HEK293 (cell line): ENCODE results near the gene RNF138.

Experiments
- CTCF ChIA-PET: fragments of 350-600 bp; formaldehyde crosslinking; extraction: SDS; loops from one replicate; lab custom pipeline; 2021; ENCODE audit warnings: antibody characterized with exemption; lab: Yijun Ruan, JAX
- POLR2A ChIA-PET: fragments of 300-600 bp; formaldehyde crosslinking; extraction: SDS; loops from one replicate; lab custom pipeline; 2020; ENCODE audit warnings: antibody characterized with exemption, inconsistent platforms; lab: Yijun Ruan, JAX
- H3K27ac ChIP-seq: fragments of 200-500 bp; sonication (Bioruptor generic); 2 replicates; pipeline ENCODE4 v1.5.1; 2014; ENCODE audit warnings: low read depth, low read length, control low read depth, inconsistent platforms; ENCODE audit errors: extremely low read depth
- H3K36me3 ChIP-seq, 2 experiments: fragments of 200-500 bp in 1 of 2; sonication (Bioruptor generic) in 1 of 2; 1 replicate in 1 of 2; 2 replicates in 1 of 2; pipeline ENCODE4 v1.5.1; 2014 to 2017; ENCODE audit warnings: inconsistent platforms in 2 of 2, low read length in 2 of 2; ENCODE audit not compliant: control insufficient read depth in 2 of 2, insufficient read depth in 1 of 2
- H3K4me1 ChIP-seq: fragments of 200-500 bp; sonication (Bioruptor generic); 2 replicates; pipeline ENCODE4 v1.5.1; 2014; ENCODE audit warnings: mild to moderate bottlenecking, low read length, inconsistent platforms; ENCODE audit not compliant: control insufficient read depth, insufficient read depth
- H3K4me3 ChIP-seq: 2 replicates; pipeline ENCODE4 v1.5.1; 2011; ENCODE audit warnings: low read depth, mild to moderate bottlenecking, control low read depth, low read length, moderate library complexity
- H3K9me3 ChIP-seq: fragments of 200-500 bp; sonication (Bioruptor generic); 2 replicates; pipeline ENCODE4 v1.5.1; 2014; ENCODE audit warnings: low read depth, low read length, inconsistent platforms; ENCODE audit not compliant: control insufficient read depth, insufficient read depth
- HOXD13 ChIP-seq: sonication (generic); formaldehyde crosslinking; IDR thresholded peaks from 2 replicates; pipeline ENCODE4 v1.8.0; 2022; ENCODE audit warnings: missing genetic modification reagents, borderline replicate concordance
- KLF1 ChIP-seq: fragments of 450-650 bp; formaldehyde crosslinking; IDR thresholded peaks from 2 replicates; pipeline ENCODE4 v1.5.1; 2016; ENCODE audit warnings: missing biosample characterization, missing genetic modification characterization
- KLF8 ChIP-seq: fragments of 450-650 bp; formaldehyde crosslinking; IDR thresholded peaks from 2 replicates; pipeline ENCODE4 v1.5.1; 2016; ENCODE audit warnings: missing biosample characterization, missing genetic modification characterization
- OVOL3 ChIP-seq: fragments of 450-650 bp; formaldehyde crosslinking; IDR thresholded peaks from 2 replicates; pipeline ENCODE4 v1.5.1; 2016; ENCODE audit warnings: missing biosample characterization, missing genetic modification characterization
- SETDB1 ChIP-seq: IDR thresholded peaks from one replicate; pipeline ENCODE4 v1.6.1; 2017; ENCODE audit warnings: mild to moderate bottlenecking, low read length, moderate library complexity, mixed read lengths; ENCODE audit not compliant: insufficient read length
- SP3 ChIP-seq: fragments of 450-650 bp; formaldehyde crosslinking; IDR thresholded peaks from 2 replicates; pipeline ENCODE4 v1.5.1; 2016; ENCODE audit warnings: missing biosample characterization, missing genetic modification characterization
- ZBTB7A ChIP-seq: fragments of 450-650 bp; formaldehyde crosslinking; IDR thresholded peaks from 2 replicates; pipeline ENCODE4 v1.5.1; 2016; ENCODE audit warnings: low read depth, missing biosample characterization, missing genetic modification characterization
- ZEB2 ChIP-seq: fragments of 450-650 bp; formaldehyde crosslinking; IDR thresholded peaks from 2 replicates; pipeline ENCODE4 v1.5.1; 2016; ENCODE audit warnings: missing biosample characterization, missing genetic modification characterization
- ZFP41 ChIP-seq: fragments of 450-650 bp; formaldehyde crosslinking; IDR thresholded peaks from 2 replicates; pipeline ENCODE4 v1.5.1; 2016; ENCODE audit warnings: missing biosample characterization, missing genetic modification characterization, borderline replicate concordance
- ZNF10 ChIP-seq: fragments of 450-650 bp; formaldehyde crosslinking; IDR thresholded peaks from 2 replicates; pipeline ENCODE4 v1.5.1; 2017; ENCODE audit warnings: missing biosample characterization, missing genetic modification characterization
- ZNF155 ChIP-seq: fragments of 450-650 bp; formaldehyde crosslinking; IDR thresholded peaks from 2 replicates; pipeline ENCODE4 v1.5.1; 2016; ENCODE audit warnings: missing biosample characterization, missing genetic modification characterization
- ZNF184 ChIP-seq: fragments of 450-650 bp; IDR thresholded peaks from 2 replicates; pipeline ENCODE4 v1.5.1; 2018; ENCODE audit warnings: missing biosample characterization, mild to moderate bottlenecking, missing genetic modification characterization
- ZNF202 ChIP-seq: fragments of 450-650 bp; formaldehyde crosslinking; IDR thresholded peaks from 2 replicates; pipeline ENCODE4 v1.5.1; 2016; ENCODE audit warnings: missing biosample characterization, missing genetic modification characterization, borderline replicate concordance
- ZNF214 ChIP-seq: fragments of 450-650 bp; formaldehyde crosslinking; IDR thresholded peaks from 2 replicates; pipeline ENCODE4 v1.5.1; 2017; ENCODE audit warnings: missing biosample characterization, mild to moderate bottlenecking, missing genetic modification characterization, borderline replicate concordance
- ZNF292 ChIP-seq: fragments of 450-650 bp; formaldehyde crosslinking; IDR thresholded peaks from 2 replicates; pipeline ENCODE4 v1.5.1; 2016; ENCODE audit warnings: low read depth, missing biosample characterization, missing genetic modification characterization, borderline replicate concordance
- ZNF354C ChIP-seq: fragments of 450-650 bp; formaldehyde crosslinking; IDR thresholded peaks from 2 replicates; pipeline ENCODE4 v1.5.1; 2016; ENCODE audit warnings: missing biosample characterization, missing genetic modification characterization, low read depth, borderline replicate concordance
- ZNF394 ChIP-seq: fragments of 450-650 bp; formaldehyde crosslinking; IDR thresholded peaks from 2 replicates; pipeline ENCODE4 v1.5.1; 2016; ENCODE audit warnings: missing biosample characterization, missing genetic modification characterization, mild to moderate bottlenecking, moderate library complexity, borderline replicate concordance
- ZNF626 ChIP-seq: fragments of 450-650 bp; sonication (Bioruptor Pico); formaldehyde crosslinking; IDR thresholded peaks from 2 replicates; pipeline ENCODE4 v1.5.1; 2018; ENCODE audit warnings: missing biosample characterization, missing genetic modification characterization, inconsistent platforms
- ZNF791 ChIP-seq: fragments of 450-650 bp; formaldehyde crosslinking; IDR thresholded peaks from 2 replicates; pipeline ENCODE4 v1.5.1; 2016; ENCODE audit warnings: missing biosample characterization, missing genetic modification characterization
- TF ChIP-seq, protein P1 (sequence below): fragments of 450-650 bp; formaldehyde crosslinking; IDR thresholded peaks from 2 replicates; pipeline ENCODE4 v1.5.1; 2016; ENCODE audit warnings: missing biosample characterization, missing genetic modification characterization
- TF ChIP-seq, protein P2 (sequence below): fragments of 450-650 bp; formaldehyde crosslinking; IDR thresholded peaks from 2 replicates; pipeline ENCODE4 v1.5.1; 2016; ENCODE audit warnings: missing biosample characterization, missing genetic modification characterization
- TF ChIP-seq, protein P3 (sequence below): fragments of 450-650 bp; formaldehyde crosslinking; IDR thresholded peaks from 2 replicates; pipeline ENCODE4 v1.5.1; 2016; ENCODE audit warnings: missing biosample characterization, missing genetic modification characterization, borderline replicate concordance
- TF ChIP-seq, protein P4 (sequence below): fragments of 450-650 bp; formaldehyde crosslinking; IDR thresholded peaks from 2 replicates; pipeline ENCODE4 v1.5.1; 2016; ENCODE audit warnings: missing biosample characterization, missing genetic modification characterization, low read depth
- TF ChIP-seq, protein P5 (sequence below): fragments of 450-650 bp; formaldehyde crosslinking; IDR thresholded peaks from 2 replicates; pipeline ENCODE4 v1.5.1; 2017; ENCODE audit warnings: missing biosample characterization, missing genetic modification characterization
- TF ChIP-seq, protein P6 (sequence below): fragments of 450-650 bp; formaldehyde crosslinking; IDR thresholded peaks from 2 replicates; pipeline ENCODE4 v1.5.1; 2016; ENCODE audit warnings: missing biosample characterization, missing genetic modification characterization

RNF138 gene

DNA sequence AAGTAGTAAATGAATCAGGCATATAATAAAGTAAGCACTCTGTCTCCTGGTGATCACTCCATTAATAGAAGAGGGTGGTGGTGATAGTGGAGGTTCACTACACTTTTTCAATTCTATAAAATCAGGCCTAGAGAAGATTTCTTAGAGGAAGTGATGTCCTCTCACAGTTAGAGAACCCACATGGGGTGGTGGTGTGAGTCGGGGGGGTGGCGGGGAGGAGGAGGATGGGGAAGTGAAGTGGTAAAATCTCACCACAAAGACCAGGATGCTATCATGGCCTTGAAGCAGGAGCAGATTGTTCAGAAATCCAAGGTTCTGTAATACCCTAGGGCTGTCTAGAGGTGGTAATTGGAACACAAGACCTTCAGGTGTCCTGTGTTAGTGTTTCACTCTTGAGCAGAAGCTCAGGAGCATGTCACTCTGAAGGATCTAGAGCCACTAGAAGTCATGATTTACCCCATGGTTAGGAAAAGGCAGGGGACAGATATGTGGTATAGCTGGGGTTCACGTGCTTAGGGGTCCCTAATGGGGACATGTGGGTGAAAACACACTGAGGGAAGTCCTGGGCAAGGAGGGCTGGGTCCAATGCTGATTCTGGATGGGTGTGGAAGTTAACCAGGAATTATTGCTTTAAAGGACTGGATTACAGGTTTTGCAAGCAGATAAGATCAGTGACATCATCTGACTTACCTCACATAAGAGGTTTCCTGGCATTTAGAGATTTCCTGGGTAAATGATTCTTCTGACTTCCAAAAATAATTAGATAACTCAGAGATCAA lies 42.1 kb upstream of the RNF138 start:
- Histone ChIP-seq H3K36me3 (peaks cover 0 to 4% of the 10 kb centered on the region in 2 experiments; a peak in 1 of 3 replicates), H3K27ac (no peak overlapping the region), H3K4me3 (no peak overlapping the region), H3K9me3 (no peaks in the 10 kb centered on the region), H3K4me1 (peaks cover 6% of the 10 kb centered on the region)
- POLR2A ChIA-PET: interaction anchor here (1.0 to 2.8 kb wide), 3 partner anchors 25 to 107 kb away, joined by 3 to 18 read pairs (median 5); partner anchors contain the start of genes RNF125 and TRAPPC8
- CTCF ChIA-PET: interaction anchor here (1.0 to 1.7 kb wide), 4 partner anchors 12 to 37 kb away, joined by 3 to 5 read pairs (median 3); partner anchors contain the start of gene RNF125
- TF ChIP-seq ZBTB7A (tag by site-specific recombination) (no peak), ZNF292 (tag by site-specific recombination) (no peak), HOXD13 (CRISPR knock-in tag) (no peak), ZFP41 (no peak), ZNF626 (tag by site-specific recombination) (no peak), ZNF214 (no peak), ZNF202 (tag by site-specific recombination) (no peak), ZNF791 (tag by site-specific recombination) (no peak), ZNF394 (tag by site-specific recombination) (peak; percentile 34; the same call in 1 of the 2 replicates), ZNF354C (tag by site-specific recombination) (no peak), KLF1 (tag by site-specific recombination) (peak; percentile 58), SP3 (tag by site-specific recombination) (peak; percentile 26; the same call in 1 of the 2 replicates), ZNF10 (no peak), KLF8 (tag by site-specific recombination) (peak; percentile 36; the same call in 1 of the 2 replicates), ZNF155 (tag by site-specific recombination) (no peak), ZNF184 (tag by site-specific recombination) (no peak), ZEB2 (tag by site-specific recombination) (0 out of 2 replicates have a peak, but pooled peaks have one; percentile 21), SETDB1 (no peak), OVOL3 (0 out of 2 replicates have a peak, but pooled peaks have one; percentile 5)
- TF ChIP-seq, protein P1, sequence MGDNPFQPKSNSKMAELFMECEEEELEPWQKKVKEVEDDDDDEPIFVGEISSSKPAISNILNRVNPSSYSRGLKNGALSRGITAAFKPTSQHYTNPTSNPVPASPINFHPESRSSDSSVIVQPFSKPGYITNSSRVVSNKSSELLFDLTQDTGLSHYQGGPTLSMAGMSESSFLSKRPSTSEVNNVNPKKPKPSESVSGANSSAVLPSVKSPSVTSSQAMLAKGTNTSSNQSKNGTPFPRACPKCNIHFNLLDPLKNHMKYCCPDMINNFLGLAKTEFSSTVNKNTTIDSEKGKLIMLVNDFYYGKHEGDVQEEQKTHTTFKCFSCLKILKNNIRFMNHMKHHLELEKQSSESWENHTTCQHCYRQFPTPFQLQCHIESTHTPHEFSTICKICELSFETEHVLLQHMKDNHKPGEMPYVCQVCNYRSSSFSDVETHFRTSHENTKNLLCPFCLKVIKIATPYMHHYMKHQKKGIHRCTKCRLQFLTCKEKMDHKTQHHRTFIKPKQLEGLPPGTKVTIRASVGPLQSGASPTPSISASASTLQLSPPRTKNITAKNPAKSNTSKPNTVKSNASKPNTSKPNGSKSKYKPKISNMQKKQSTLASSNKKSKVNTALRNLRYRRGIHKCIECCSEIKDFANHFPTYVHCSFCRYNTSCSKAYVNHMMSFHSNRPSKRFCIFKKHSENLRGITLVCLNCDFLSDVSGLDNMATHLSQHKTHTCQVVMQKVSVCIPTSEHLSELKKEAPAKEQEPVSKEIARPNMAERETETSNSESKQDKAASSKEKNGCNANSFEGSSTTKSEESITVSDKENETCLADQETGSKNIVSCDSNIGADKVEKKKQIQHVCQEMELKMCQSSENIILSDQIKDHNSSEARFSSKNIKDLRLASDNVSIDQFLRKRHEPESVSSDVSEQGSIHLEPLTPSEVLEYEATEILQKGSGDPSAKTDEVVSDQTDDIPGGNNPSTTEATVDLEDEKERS (tag by site-specific recombination): no peak
- TF ChIP-seq, protein P2, sequence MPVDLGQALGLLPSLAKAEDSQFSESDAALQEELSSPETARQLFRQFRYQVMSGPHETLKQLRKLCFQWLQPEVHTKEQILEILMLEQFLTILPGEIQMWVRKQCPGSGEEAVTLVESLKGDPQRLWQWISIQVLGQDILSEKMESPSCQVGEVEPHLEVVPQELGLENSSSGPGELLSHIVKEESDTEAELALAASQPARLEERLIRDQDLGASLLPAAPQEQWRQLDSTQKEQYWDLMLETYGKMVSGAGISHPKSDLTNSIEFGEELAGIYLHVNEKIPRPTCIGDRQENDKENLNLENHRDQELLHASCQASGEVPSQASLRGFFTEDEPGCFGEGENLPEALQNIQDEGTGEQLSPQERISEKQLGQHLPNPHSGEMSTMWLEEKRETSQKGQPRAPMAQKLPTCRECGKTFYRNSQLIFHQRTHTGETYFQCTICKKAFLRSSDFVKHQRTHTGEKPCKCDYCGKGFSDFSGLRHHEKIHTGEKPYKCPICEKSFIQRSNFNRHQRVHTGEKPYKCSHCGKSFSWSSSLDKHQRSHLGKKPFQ (tag by site-specific recombination): no peak
- TF ChIP-seq, protein P3, sequence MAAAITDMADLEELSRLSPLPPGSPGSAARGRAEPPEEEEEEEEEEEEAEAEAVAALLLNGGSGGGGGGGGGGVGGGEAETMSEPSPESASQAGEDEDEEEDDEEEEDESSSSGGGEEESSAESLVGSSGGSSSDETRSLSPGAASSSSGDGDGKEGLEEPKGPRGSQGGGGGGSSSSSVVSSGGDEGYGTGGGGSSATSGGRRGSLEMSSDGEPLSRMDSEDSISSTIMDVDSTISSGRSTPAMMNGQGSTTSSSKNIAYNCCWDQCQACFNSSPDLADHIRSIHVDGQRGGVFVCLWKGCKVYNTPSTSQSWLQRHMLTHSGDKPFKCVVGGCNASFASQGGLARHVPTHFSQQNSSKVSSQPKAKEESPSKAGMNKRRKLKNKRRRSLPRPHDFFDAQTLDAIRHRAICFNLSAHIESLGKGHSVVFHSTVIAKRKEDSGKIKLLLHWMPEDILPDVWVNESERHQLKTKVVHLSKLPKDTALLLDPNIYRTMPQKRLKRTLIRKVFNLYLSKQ (tag by site-specific recombination): no peak
- TF ChIP-seq, protein P4, sequence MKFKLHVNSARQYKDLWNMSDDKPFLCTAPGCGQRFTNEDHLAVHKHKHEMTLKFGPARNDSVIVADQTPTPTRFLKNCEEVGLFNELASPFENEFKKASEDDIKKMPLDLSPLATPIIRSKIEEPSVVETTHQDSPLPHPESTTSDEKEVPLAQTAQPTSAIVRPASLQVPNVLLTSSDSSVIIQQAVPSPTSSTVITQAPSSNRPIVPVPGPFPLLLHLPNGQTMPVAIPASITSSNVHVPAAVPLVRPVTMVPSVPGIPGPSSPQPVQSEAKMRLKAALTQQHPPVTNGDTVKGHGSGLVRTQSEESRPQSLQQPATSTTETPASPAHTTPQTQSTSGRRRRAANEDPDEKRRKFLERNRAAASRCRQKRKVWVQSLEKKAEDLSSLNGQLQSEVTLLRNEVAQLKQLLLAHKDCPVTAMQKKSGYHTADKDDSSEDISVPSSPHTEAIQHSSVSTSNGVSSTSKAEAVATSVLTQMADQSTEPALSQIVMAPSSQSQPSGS (tag by site-specific recombination): peak; percentile 73
- TF ChIP-seq, protein P5, sequence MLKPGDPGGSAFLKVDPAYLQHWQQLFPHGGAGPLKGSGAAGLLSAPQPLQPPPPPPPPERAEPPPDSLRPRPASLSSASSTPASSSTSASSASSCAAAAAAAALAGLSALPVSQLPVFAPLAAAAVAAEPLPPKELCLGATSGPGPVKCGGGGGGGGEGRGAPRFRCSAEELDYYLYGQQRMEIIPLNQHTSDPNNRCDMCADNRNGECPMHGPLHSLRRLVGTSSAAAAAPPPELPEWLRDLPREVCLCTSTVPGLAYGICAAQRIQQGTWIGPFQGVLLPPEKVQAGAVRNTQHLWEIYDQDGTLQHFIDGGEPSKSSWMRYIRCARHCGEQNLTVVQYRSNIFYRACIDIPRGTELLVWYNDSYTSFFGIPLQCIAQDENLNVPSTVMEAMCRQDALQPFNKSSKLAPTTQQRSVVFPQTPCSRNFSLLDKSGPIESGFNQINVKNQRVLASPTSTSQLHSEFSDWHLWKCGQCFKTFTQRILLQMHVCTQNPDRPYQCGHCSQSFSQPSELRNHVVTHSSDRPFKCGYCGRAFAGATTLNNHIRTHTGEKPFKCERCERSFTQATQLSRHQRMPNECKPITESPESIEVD (tag by site-specific recombination): peak; percentile 82
- TF ChIP-seq, protein P6, sequence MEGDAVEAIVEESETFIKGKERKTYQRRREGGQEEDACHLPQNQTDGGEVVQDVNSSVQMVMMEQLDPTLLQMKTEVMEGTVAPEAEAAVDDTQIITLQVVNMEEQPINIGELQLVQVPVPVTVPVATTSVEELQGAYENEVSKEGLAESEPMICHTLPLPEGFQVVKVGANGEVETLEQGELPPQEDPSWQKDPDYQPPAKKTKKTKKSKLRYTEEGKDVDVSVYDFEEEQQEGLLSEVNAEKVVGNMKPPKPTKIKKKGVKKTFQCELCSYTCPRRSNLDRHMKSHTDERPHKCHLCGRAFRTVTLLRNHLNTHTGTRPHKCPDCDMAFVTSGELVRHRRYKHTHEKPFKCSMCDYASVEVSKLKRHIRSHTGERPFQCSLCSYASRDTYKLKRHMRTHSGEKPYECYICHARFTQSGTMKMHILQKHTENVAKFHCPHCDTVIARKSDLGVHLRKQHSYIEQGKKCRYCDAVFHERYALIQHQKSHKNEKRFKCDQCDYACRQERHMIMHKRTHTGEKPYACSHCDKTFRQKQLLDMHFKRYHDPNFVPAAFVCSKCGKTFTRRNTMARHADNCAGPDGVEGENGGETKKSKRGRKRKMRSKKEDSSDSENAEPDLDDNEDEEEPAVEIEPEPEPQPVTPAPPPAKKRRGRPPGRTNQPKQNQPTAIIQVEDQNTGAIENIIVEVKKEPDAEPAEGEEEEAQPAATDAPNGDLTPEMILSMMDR (tag by site-specific recombination): no peak
